Measurements from ENCODE around the gene RABGAP1.

RABGAP1 gene

GRCh38 chr9:122944960-122945888, 4.4 kb downstream of the RABGAP1 start:
- DNase-seq = no peak

- DNase-seq = no peak
Measured at GRCh38 chr9:122946461-122947005, 5.7 kb downstream of the RABGAP1 start.

GRCh38 chr9:122948313-122948712, 7.5 kb downstream of the RABGAP1 start:
- DNase-seq = no peak

GRCh38 chr9:122949696-122950095, 8.9 kb downstream of the RABGAP1 start:
- DNase-seq = no peak

GRCh38 chr9:122950263-122950662, 9.4 kb downstream of the RABGAP1 start:
- no peak for DNase-seq

- DNase-seq = no peak
Measured at GRCh38 chr9:122951056-122951455, 10.2 kb downstream of the RABGAP1 start.

- no peak for DNase-seq
Measured at GRCh38 chr9:122954253-122954691, 13.5 kb downstream of the RABGAP1 start.

- DNase-seq = no peak
Measured at GRCh38 chr9:122955961-122956360, 15.1 kb downstream of the RABGAP1 start.

- DNase-seq = no peak
Measured at GRCh38 chr9:122961139-122961538, 20.3 kb downstream of the RABGAP1 start.

GRCh38 chr9:122975196-122975595, 34.4 kb downstream of the RABGAP1 start:
- DNase-seq = no peak

- no peak for DNase-seq
Measured at GRCh38 chr9:122978601-122979000, 37.8 kb downstream of the RABGAP1 start.

GRCh38 chr9:122986010-122986409, 45.2 kb downstream of the RABGAP1 start:
- no peak for DNase-seq

- no peak for DNase-seq
Measured at GRCh38 chr9:122988141-122988540, 47.3 kb downstream of the RABGAP1 start.

- DNase-seq = no peak
Measured at GRCh38 chr9:122988920-122989621, 48.3 kb downstream of the RABGAP1 start.

GRCh38 chr9:122991370-122991830, 50.6 kb downstream of the RABGAP1 start:
- no peak for DNase-seq

GRCh38 chr9:122996586-122996985, 55.8 kb downstream of the RABGAP1 start:
- no peak for DNase-seq

GRCh38 chr9:122998448-122998847, 57.6 kb downstream of the RABGAP1 start:
- DNase-seq = no peak

GRCh38 chr9:123000371-123001068, 59.7 kb downstream of the RABGAP1 start:
- DNase-seq = no peak

GRCh38 chr9:123002754-123003153, 61.9 kb downstream of the RABGAP1 start:
- DNase-seq = no peak

GRCh38 chr9:123003466-123003865, 62.6 kb downstream of the RABGAP1 start:
- DNase-seq = no peak

- no peak for DNase-seq
Measured at GRCh38 chr9:123005964-123006363, 65.1 kb downstream of the RABGAP1 start.

GRCh38 chr9:123007269-123007668, 66.4 kb downstream of the RABGAP1 start:
- DNase-seq = no peak

GRCh38 chr9:123008909-123009308, 68.1 kb downstream of the RABGAP1 start:
- no peak for DNase-seq

All from activated gamma-delta T cell (primary cell).